ENCODE results near the gene ADAP2. TPM values are rescaled to one million over a fixed set of nuclear protein-coding genes. Genes with fewer than 3 reads are reported as not detected.
A peak's percentile ranks its signal among the peaks of the same experiment; 100 is the strongest.
"Not testable (repeated sequence)": the region's sequence is repeated elsewhere in the genome, so short reads cannot be mapped to it uniquely, and the experiment has no call there.

The ADAP2 gene
- total RNA-seq, 1 experiment from 2014 or later: 1.3 TPM

- peak; percentile 7 for DNase-seq (ENCODE audit: extremely low read depth, low read depth)
Measured at GRCh38 chr17:30969989-30970830, 48.5 kb downstream of the ADAP2 start.

GRCh38 chr17:30970831-30971567, 49.3 kb downstream of the ADAP2 start, which contains the start of gene RNF135:
TSS of gene RNF135 (plus strand) at chr17:30971039. CDS start at chr17:30971074, 35 bp downstream.
- DNase-seq (ENCODE audit: extremely low read depth, low read depth): peak; percentile 89

GRCh38 chr17:30975042-30975820, 53.5 kb downstream of the ADAP2 start:
- DNase-seq (ENCODE audit: extremely low read depth, low read depth): no peak

GRCh38 chr17:30979919-30980318, 58.2 kb downstream of the ADAP2 start:
- not testable (repeated sequence) for DNase-seq (ENCODE audit: extremely low read depth, low read depth)

GRCh38 chr17:30981531-30982519, 60.1 kb downstream of the ADAP2 start:
- DNase-seq (ENCODE audit: extremely low read depth, low read depth): no peak

GRCh38 chr17:30982855-30983254, 61.1 kb downstream of the ADAP2 start:
- DNase-seq (ENCODE audit: extremely low read depth, low read depth): no peak

GRCh38 chr17:30990458-30990857, 68.7 kb downstream of the ADAP2 start:
- no peak for DNase-seq (ENCODE audit: extremely low read depth, low read depth)

GRCh38 chr17:30992551-30992950, 70.8 kb downstream of the ADAP2 start:
- no peak for DNase-seq (ENCODE audit: extremely low read depth, low read depth)

- no peak for DNase-seq (ENCODE audit: extremely low read depth, low read depth)
Measured at GRCh38 chr17:30995347-30995746, 73.6 kb downstream of the ADAP2 start.

- no peak for DNase-seq (ENCODE audit: extremely low read depth, low read depth)
Measured at GRCh38 chr17:30996486-30996885, 74.7 kb downstream of the ADAP2 start.

GRCh38 chr17:30997270-30997669, 75.5 kb downstream of the ADAP2 start:
- no peak for DNase-seq (ENCODE audit: extremely low read depth, low read depth)

GRCh38 chr17:30997842-30998241, 76.1 kb downstream of the ADAP2 start:
- no peak for DNase-seq (ENCODE audit: extremely low read depth, low read depth)

- DNase-seq (ENCODE audit: extremely low read depth, low read depth): no peak
Measured at GRCh38 chr17:31002047-31002446, 80.3 kb downstream of the ADAP2 start.

- no peak for DNase-seq (ENCODE audit: extremely low read depth, low read depth)
Measured at GRCh38 chr17:31003225-31003866, 81.6 kb downstream of the ADAP2 start.

- DNase-seq (ENCODE audit: extremely low read depth, low read depth): no peak
Measured at GRCh38 chr17:31004160-31004559, 82.4 kb downstream of the ADAP2 start.

- no peak for DNase-seq (ENCODE audit: extremely low read depth, low read depth)
Measured at GRCh38 chr17:31007695-31008373, 86.1 kb downstream of the ADAP2 start.

- no peak for DNase-seq (ENCODE audit: extremely low read depth, low read depth)
Measured at GRCh38 chr17:31008374-31009041, 86.8 kb downstream of the ADAP2 start.
